GM12801 (cell line): ENCODE results near the gene URB1.

Source experiments
- CTCF ChIP-seq: IDR thresholded peaks from one replicate; pipeline ENCODE4 v1.5.1; 2011; ENCODE audit warnings: control low read depth; ENCODE audit not compliant: insufficient read length; ENCODE audit errors: extremely low read depth

The URB1 gene

GRCh38 chr21:32308696-32309095 is 84.1 kb downstream of the URB1 start:
- no peak for TF ChIP-seq CTCF

GRCh38 chr21:32307706-32308105 is 85.1 kb downstream of the URB1 start:
- TF ChIP-seq CTCF: no peak

- no peak for TF ChIP-seq CTCF
These were observed 86.6 kb downstream of the URB1 start for GRCh38 chr21:32306021-32306780.

- no peak for TF ChIP-seq CTCF
These were observed 87.8 kb downstream of the URB1 start for GRCh38 chr21:32304998-32305397.

GRCh38 chr21:32303385-32303784 is 89.4 kb downstream of the URB1 start:
- no peak for TF ChIP-seq CTCF

GRCh38 chr21:32302560-32302959 is 90.3 kb downstream of the URB1 start:
- TF ChIP-seq CTCF: no peak

GRCh38 chr21:32301596-32301995 is 91.2 kb downstream of the URB1 start:
- TF ChIP-seq CTCF: no peak
